ENCODE results near the gene UNC5C.

- TF ChIP-seq FOXM1 (IDR thresholded peaks at IDR 0.05; ENCODE audit: borderline replicate concordance) (no peak), HDGF (IDR thresholded peaks at IDR 0.05; ENCODE audit: borderline replicate concordance) (no peak), CTBP1 (IDR thresholded peaks at IDR 0.05; ENCODE audit: borderline replicate concordance) (no peak), SP1 (IDR thresholded peaks at IDR 0.05) (no peak), FOXA1 (IDR thresholded peaks at IDR 0.05) (no peak), SUZ12 (IDR thresholded peaks at IDR 0.05) (no peak), BHLHE40 (IDR thresholded peaks at IDR 0.05; ENCODE audit: borderline replicate concordance) (no peak), PKNOX1 (IDR thresholded peaks at IDR 0.05) (no peak), ZNF384 (IDR thresholded peaks at IDR 0.05) (no peak), L3MBTL2 (conservative IDR thresholded peaks at IDR 0.05) (no peak), TARDBP (IDR thresholded peaks at IDR 0.05) (no peak), LEF1 (IDR thresholded peaks at IDR 0.05; ENCODE audit: borderline replicate concordance) (no peak)
Measured at GRCh38 chr4:95426455-95426854, 122.3 kb downstream of the UNC5C start.

Data from HEK293T (cell line).